Measurements from ENCODE around the gene LIX1.

LIX1 gene

GRCh38 chr5:97096191-97096590, 46.2 kb downstream of the LIX1 start:
- Histone ChIP-seq H3K9me3 (ENCODE audit: control insufficient read depth, insufficient read depth, low read length) (no peaks in the 10 kb centered on the region), H3K27ac (ENCODE audit: low read depth, low read length) (no peak overlapping the region), H3K36me3 (ENCODE audit: control insufficient read depth, low read length) (no peaks in the 10 kb centered on the region), H3K79me2 (ENCODE audit: control insufficient read depth, low read length) (no peaks in the 10 kb centered on the region), H3K27me3 (ENCODE audit: control insufficient read depth, low read length) (peaks cover 3% of the 10 kb centered on the region; the same call in 1 of the 2 replicates), H4K20me1 (ENCODE audit: control insufficient read depth, insufficient read depth, low read depth, low read length) (no peaks in the 10 kb centered on the region), H3K4me3 (ENCODE audit: low read length) (no peak overlapping the region), H3F3A (ENCODE audit: control insufficient read depth, insufficient read depth) (no peaks in the 10 kb centered on the region), H3K4me1 (ENCODE audit: control insufficient read depth, low read length) (no peaks in the 10 kb centered on the region), H3K4me2 (ENCODE audit: low read length) (no peak overlapping the region), H3K9me2 (replicated peaks; ENCODE audit: control insufficient read depth, low read length) (no peaks in the 10 kb centered on the region)
- TF ChIP-seq CTCF (IDR thresholded peaks at IDR 0.05; ENCODE audit: low read depth, low read length, poor library complexity, severe bottlenecking) (no peak), EZH2phosphoT487 (IDR thresholded peaks at IDR 0.05; ENCODE audit: borderline replicate concordance, low read length) (no peak)

DNA sequence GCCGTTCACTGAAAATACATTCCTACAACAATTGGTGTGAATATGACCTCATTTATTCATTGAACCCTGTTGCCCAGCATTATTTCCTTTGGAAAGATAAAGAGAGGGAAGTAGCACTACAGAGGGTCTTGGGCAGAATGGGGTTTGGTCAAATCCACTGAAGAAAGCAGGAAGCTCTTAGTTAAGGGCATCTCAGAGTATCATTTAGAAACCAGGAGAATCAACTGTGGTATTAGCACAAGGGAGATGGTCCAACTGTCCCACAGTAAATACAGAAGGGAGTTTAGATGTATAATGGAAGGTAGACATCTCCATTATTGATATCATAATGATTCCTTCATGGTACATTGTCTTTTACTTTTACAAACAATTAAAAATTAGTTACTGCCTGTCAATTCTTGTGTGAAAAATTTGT, 47.1 kb downstream of the LIX1 start:
- H3K27me3 ChIP-seq (ENCODE audit: control insufficient read depth, low read length): peaks cover 3% of the 10 kb centered on the region; the same call in 1 of the 2 replicates
- no peaks in the 10 kb centered on the region for H3K79me2 ChIP-seq (ENCODE audit: control insufficient read depth, low read length)
- no peaks in the 10 kb centered on the region for H3F3A ChIP-seq (ENCODE audit: control insufficient read depth, insufficient read depth)
- H3K27ac ChIP-seq (ENCODE audit: low read depth, low read length): no peak overlapping the region
- no peaks in the 10 kb centered on the region for H3K4me1 ChIP-seq (ENCODE audit: control insufficient read depth, low read length)
- no peaks in the 10 kb centered on the region for H3K9me2 ChIP-seq (replicated peaks; ENCODE audit: control insufficient read depth, low read length)
- H3K4me2 ChIP-seq (ENCODE audit: low read length): no peak overlapping the region
- no peaks in the 10 kb centered on the region for H3K36me3 ChIP-seq (ENCODE audit: control insufficient read depth, low read length)
- H3K9me3 ChIP-seq (ENCODE audit: control insufficient read depth, insufficient read depth, low read length): no peaks in the 10 kb centered on the region
- no peaks in the 10 kb centered on the region for H4K20me1 ChIP-seq (ENCODE audit: control insufficient read depth, insufficient read depth, low read depth, low read length)
- no peak for TF ChIP-seq EZH2phosphoT487 (IDR thresholded peaks at IDR 0.05; ENCODE audit: borderline replicate concordance, low read length)
- no peak for TF ChIP-seq CTCF (IDR thresholded peaks at IDR 0.05; ENCODE audit: low read depth, low read length, poor library complexity, severe bottlenecking)
- H3K4me3 ChIP-seq (ENCODE audit: low read length): no peak overlapping the region

DNA sequence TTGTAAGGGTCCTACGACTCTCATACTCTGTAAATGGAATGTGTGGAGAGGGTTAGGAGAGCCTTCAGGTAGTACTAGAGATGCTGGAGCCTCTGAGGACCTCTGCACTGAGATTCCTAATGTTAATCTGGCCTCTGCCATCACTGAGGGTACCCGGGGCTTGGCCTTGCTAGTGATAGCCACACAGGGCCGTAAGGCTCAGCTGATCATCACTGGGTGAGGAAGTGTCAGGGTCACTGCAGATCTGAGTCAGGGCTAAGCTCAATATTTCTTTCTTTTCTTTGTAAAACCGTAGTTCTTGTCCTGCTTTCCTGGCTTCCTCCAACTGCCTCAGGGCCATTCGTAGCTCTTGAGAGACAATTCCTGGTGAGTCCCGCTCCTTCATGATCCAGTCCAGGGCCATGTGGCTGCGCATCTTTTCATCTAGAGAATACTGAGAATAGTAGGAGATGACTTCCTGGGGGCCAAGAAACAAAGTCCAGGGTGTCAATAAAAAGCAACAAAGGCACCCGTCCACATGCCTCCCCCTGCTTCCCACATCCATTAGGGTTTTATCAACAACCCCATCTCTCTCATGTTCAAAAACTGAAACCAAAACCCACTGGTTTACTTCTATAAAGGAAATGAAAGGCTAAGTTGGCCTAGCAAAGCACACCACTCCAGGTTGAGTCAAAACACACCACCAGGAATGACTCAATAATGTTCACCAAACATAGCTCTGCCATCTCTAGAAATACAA, 47.7 kb downstream of the LIX1 start:
- Histone ChIP-seq H3F3A (ENCODE audit: control insufficient read depth, insufficient read depth) (no peaks in the 10 kb centered on the region), H3K9me3 (ENCODE audit: control insufficient read depth, insufficient read depth, low read length) (no peaks in the 10 kb centered on the region), H3K27me3 (ENCODE audit: control insufficient read depth, low read length) (peaks cover 3% of the 10 kb centered on the region; the same call in 1 of the 2 replicates), H3K4me1 (ENCODE audit: control insufficient read depth, low read length) (no peaks in the 10 kb centered on the region), H3K36me3 (ENCODE audit: control insufficient read depth, low read length) (no peaks in the 10 kb centered on the region), H3K4me3 (ENCODE audit: low read length) (no peak overlapping the region), H4K20me1 (ENCODE audit: control insufficient read depth, insufficient read depth, low read depth, low read length) (no peaks in the 10 kb centered on the region), H3K4me2 (ENCODE audit: low read length) (no peak overlapping the region), H3K9me2 (replicated peaks; ENCODE audit: control insufficient read depth, low read length) (no peaks in the 10 kb centered on the region), H3K27ac (ENCODE audit: low read depth, low read length) (no peak overlapping the region), H3K79me2 (ENCODE audit: control insufficient read depth, low read length) (no peaks in the 10 kb centered on the region)
- TF ChIP-seq EZH2phosphoT487 (IDR thresholded peaks at IDR 0.05; ENCODE audit: borderline replicate concordance, low read length): no peak

- H3K4me2 ChIP-seq (ENCODE audit: low read length): no peak overlapping the region
- H3K27me3 ChIP-seq (ENCODE audit: control insufficient read depth, low read length): peaks cover 3% of the 10 kb centered on the region; the same call in 1 of the 2 replicates
- no peaks in the 10 kb centered on the region for H3K9me3 ChIP-seq (ENCODE audit: control insufficient read depth, insufficient read depth, low read length)
- H3K4me1 ChIP-seq (ENCODE audit: control insufficient read depth, low read length): no peaks in the 10 kb centered on the region
- H3K79me2 ChIP-seq (ENCODE audit: control insufficient read depth, low read length): no peaks in the 10 kb centered on the region
- H3K27ac ChIP-seq (ENCODE audit: low read depth, low read length): no peak overlapping the region
- no peak overlapping the region for H3K4me3 ChIP-seq (ENCODE audit: low read length)
- no peaks in the 10 kb centered on the region for H3F3A ChIP-seq (ENCODE audit: control insufficient read depth, insufficient read depth)
- H3K9me2 ChIP-seq (replicated peaks; ENCODE audit: control insufficient read depth, low read length): no peaks in the 10 kb centered on the region
- H4K20me1 ChIP-seq (ENCODE audit: control insufficient read depth, insufficient read depth, low read depth, low read length): no peaks in the 10 kb centered on the region
- H3K36me3 ChIP-seq (ENCODE audit: control insufficient read depth, low read length): no peaks in the 10 kb centered on the region
- TF ChIP-seq CTCF (IDR thresholded peaks at IDR 0.05; ENCODE audit: low read depth, low read length, poor library complexity, severe bottlenecking) (no peak), EZH2phosphoT487 (IDR thresholded peaks at IDR 0.05; ENCODE audit: borderline replicate concordance, low read length) (no peak)
Observed at GRCh38 chr5:97093193-97093592, 49.2 kb downstream of the LIX1 start.
